CD4-positive, alpha-beta T cell treated with Interleukin-4 for 1 hour (primary cell): Measurements from ENCODE around the gene MAP2.
A peak's percentile ranks its signal among the peaks of the same experiment; 100 is the strongest.

ENCODE experiments used
- DNase-seq, 2 donors: peaks; one replicate each; pipeline ENCODE4 v3.0.0-alpha.2; 2020 to 2022

The MAP2 gene

DNA sequence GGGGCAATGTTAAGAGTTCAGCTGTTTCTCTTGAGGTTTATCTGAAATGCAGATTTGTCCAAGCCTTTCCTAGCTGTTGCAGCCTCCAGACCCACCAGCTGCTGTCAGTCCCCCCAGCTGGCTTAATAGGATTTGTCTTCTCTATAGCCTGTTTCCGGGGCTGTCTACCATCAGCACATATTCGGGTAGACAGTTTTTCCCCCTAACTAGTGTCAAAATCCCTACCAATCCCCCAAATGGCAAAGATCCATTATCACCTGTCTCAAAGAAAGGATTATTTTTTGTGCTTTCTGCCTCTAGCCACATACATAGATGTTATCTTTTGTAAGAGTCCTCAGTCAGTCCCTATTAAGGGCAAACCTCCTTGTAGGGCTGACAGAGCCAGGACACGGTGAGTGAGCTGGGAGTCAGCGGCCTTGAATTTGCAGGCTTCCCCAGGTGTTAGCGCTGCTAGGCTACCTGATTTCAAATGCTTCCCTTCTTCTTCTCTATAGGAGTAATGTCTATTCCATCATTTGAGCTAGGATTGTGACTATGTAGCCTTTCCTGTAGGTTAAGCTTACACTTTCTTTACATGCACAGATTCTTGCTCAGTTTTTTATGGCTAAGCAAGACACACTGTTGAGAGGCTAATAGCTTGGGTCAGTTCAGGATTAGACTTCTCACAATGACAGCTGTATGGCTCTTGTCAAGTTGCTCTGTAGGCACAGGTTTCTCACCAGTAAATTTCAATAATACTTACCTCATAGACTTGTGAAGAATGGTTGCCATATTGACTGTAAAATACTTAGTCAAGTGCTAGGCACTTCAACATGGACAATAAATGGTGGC, 176.7 kb downstream of the MAP2 start:
- no peak for DNase-seq

DNA sequence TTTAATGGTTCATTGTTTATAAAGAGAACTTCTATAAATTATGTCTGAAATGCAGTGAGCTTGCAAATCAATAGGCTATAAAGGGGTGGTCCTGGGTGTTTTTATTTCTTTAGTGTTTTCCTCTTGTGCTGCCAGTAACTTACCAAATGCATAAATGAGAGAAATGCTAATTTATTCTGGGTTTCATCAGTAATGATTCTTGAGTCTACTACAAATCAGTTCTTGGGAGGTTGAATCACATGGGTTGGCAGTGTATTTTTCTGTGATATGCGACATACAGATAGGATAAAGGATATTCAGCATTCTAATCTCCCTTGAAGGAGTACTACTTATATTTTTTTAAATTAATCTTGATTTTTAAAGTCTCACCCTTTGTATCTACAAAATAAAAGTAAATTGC, 177.7 kb downstream of the MAP2 start:
- no peak for DNase-seq

DNA sequence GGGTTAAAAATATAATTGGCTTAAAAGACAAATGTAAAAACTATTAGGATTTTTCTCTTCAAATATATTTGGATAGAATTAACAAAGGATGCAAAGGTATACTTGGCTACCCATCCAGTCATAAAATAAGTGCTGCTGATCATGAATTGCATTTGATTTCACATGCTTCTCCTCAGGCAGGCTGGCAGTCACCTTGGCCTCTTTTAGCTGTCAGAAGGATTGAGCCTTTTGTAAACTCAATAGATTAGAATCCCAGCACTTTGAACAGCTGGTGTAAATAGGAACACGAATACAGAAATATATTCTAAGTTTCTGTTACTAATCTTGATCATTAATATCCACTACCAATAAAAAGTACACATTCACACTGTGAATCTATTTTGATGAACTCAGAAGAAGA, 178.4 kb downstream of the MAP2 start:
- DNase-seq = no peak

DNA sequence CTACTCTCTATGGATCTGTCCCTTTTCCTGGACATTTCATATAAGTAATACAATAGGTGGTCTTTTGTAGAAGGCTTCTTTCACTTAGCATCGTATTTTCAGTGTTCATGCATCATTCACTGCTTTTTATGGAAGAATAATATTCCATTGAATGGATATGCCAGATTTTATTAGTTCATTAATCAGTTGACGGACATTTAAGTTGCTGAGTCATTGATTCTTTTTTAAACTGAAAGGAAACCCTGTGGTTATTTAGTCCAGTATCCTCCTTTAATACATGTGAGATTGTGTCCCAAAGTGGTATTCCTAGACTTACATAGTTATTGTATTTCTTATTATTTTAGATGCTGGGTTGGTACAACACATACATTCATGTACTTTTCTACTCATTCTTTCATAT, 185.7 kb downstream of the MAP2 start:
- no peak for DNase-seq

DNA sequence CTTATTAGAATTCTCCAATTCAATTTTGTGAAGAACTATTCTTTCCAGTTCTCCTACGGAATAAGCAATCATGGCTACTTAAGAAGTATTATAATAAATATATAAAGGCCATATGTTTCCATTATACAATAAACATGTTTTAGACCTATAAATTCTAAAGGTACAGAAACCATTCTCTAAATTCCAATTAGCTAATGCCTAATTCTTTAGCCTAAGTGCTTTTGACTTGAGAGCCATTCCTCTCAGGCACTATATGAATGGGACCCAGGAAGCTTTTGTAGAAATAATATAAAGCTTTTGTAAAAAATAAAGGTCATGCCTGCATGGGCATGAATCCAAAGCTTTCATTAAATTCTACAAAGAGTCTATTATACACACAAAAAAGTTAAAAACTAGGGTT, 186.8 kb downstream of the MAP2 start:
- no peak for DNase-seq

DNA sequence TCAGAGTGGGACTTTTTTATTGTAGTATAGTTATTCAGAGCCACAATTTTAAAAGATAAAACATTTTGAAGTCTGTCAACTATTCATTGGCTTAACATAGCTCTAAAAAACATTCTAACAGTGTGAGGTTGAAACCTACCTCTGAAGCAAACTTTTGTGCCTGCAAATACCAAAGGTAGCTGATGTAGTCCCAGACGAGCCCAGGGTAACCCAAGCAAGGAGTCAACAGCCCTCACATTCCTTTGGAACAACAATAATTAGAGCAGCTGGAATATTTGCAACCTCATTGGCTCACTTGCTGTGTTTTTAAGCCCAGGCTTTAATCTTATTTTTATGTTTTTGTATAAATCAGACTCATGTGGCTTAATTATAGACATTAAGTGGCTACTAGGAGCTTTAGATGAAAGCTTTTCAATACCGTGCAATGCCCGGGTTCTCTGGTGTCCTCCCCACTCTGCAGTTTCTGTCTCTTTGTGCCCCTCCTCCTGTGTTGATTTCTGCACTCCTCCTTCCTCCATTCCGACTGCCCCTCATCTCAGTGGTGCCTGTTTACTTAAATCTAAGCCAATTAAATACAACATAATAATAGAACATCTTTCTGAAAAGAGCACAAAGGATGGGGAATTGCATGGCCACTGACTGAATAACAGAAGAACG, 189.9 kb downstream of the MAP2 start:
- DNase-seq = no peak

DNA sequence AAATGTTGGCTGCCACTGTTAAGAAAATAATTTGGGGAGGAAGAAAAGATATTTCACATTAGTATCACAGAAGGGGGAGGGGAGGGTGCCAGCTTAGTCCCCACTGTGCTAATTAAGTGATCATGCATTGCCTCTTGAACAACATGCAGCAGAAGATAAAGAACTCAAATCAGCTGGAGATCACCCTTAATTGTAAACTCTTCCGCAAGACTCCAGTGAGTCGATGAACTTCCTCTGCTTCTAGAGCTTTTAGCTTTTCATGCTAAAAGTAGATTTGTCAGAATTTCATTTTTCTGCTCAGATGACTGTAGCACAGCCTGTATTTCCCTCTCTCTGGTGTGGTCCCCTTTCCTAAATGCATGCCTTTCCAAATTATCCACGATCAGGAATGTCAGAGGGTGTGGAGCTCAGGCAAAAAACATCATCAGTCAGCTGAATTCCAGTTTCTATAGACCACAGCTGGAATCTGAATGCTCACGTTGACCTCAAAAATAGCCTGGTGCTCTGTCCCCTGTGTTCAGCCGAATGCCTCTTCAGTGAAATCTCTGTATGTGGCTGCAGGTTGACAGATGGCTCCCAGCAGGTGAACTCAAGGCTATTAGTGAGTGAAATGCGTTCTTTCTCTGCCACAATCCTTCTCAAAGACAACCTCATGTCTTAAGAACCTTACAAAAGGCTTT, 191.0 kb downstream of the MAP2 start:
- no peak for DNase-seq

DNA sequence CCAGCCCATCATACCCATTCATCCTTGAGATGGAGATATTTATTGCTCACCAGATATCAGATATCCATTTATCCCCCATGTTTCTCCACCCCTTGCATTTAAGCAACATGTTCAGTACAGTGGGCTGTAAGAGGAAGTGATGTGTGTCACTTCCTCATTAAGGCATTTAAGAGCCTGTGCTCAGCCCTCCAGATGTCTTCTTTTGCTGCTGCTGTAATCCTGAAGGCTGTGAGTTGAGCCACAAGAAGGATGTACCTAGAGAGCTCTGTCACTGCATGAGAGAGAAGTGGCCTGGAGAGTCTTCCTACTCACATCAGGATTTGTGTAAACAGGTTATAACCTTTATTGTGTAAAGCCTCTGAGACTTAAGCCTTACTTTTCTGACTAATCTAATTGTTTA, 195.9 kb downstream of the MAP2 start:
- DNase-seq = peak in 1 of 2 donors; percentile 11

DNA sequence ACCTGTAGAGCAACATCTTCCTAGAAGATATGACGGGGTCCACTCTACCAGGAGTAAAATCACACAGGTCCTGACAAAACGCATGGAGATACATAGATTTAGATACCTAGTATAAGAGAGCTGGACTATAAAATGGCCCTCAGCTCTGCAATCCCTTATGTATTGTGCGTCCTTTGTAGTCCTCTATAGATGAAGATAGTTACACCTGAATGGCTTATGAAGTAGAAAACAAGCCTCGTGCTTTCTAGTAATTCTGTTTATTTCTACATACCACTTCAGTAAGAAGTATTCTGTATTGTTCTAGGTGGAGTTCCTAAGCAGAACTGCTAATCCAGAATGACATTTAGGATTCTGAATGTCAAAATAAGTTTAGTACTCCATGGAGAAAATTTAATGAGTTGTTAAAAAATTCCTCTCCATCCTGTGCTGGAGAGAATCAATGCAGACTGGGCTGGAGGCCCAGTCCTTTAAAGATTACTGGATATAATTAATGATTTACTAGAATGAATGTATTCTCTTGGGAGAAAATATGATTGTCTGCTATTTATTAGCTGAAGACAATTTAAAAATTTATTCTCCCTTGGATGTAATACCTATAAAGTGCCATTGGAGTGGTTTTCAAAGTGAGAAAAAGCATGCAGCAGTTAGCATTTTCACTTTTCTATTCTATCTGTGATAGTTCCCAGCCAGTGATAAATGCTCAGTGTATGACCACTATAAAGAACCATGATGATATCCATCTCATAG, 200.5 kb downstream of the MAP2 start:
- no peak for DNase-seq

DNA sequence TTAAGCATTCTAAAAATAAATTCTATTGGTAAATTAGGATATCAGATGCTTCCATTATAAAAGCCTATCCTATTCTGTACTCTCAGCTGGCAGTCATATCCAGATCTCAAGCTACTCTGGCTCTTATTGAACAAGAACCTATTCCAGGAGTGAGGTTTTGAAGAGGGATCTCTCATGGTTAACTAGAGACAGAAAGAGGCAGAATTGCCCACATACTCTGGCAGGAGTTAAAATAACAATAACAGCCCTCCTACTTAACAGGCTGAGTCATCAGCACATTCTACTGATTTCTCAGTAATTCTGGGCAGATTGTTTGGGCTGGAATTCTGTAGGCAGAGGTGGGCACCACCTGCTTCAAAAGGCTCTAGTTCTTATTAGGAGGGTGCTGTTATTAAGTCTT, 205.8 kb downstream of the MAP2 start:
- no peak for DNase-seq

DNA sequence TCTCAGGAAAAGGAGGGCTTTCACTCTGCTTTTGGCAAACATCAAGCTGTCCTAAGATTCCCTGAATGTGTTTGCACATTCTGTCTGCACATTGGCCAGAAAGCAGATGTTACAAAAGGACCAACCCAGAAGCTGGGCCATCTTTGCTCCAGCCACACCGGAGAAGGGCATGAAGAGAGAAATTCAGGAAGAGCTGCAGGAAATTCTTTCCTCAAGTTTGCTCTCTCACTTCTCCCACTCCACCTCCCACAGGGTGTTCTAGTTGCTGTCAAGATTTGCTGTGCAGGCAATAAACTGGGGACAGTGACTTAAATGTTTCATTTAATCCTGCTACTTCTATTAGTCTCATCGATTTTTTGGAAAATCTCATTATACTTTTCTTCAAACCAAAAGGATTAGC, 210.1 kb downstream of the MAP2 start:
- DNase-seq = no peak

DNA sequence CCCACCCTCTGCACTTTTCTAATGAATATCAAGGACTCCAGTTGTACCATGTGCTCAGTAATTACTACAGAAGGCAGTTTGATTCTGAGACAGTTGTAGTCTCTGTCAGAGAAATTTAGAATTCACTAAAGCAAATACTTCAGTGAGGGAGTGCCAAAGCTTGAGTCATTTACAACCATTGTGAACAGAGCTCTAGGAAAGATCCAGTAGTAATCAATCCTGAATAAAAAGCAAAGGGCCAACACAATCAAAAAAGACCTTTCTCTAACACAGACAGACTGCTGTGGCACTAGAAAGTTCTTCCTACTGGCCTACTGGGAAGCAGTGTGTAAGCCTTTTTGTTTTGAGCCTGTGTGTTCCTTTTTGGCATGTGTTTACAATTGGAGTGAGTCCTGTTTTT, 212.2 kb downstream of the MAP2 start:
- no peak for DNase-seq

DNA sequence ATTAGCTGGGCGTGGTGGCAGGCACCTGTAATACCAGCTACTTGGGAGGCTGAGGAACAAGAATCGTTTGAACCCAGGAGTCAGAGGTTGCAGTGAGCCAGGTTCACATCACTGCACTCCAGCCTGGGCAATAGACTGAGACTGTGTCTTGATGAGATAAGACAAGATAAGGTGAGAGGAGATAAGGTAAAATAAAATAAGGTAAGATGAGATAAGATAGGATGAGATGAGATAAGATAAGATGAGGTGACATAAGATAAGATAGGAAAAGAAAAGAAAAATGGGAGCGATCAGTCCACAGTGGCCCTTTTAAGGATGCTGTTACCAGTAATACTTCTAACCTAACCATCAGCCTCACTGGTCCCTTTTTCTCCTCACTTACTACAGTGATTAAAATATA, 213.4 kb downstream of the MAP2 start:
- no peak for DNase-seq

DNA sequence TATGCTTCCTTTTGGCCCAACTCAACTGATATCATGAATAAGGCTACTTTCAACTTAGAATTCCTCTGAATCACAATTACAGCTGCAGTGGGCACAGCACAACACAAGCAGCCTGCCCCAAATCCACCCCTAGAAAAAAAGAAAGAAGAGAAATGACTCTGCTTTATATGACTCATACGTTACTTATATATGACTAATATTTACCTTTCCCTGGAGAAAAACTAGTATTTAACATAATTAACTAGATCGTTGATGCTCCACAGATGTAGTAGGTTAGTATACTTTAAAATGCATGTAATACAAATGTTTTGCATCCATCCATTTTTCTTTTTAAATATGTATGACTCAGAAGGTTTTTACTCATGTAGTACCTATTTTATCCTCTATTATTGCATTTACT, 214.5 kb downstream of the MAP2 start:
- no peak for DNase-seq

DNA sequence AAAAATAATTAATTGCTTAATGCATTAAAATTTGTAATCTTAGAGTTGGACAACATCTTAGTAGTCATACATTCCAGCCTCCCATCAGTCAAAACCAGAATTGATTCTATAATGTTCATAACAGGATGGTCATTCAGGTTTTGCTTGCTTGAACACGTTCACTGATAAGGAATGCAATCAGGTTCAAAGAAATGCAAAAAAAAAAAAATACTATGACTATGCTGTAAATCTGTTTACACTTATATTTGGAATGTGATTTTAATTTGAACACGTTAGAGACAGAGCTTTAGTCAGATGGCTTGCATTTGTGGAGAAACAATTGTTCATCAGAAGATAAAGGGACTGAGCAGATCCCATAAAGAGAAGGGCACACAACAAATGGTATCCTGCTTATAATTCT, 216.5 kb downstream of the MAP2 start:
- no peak for DNase-seq

DNA sequence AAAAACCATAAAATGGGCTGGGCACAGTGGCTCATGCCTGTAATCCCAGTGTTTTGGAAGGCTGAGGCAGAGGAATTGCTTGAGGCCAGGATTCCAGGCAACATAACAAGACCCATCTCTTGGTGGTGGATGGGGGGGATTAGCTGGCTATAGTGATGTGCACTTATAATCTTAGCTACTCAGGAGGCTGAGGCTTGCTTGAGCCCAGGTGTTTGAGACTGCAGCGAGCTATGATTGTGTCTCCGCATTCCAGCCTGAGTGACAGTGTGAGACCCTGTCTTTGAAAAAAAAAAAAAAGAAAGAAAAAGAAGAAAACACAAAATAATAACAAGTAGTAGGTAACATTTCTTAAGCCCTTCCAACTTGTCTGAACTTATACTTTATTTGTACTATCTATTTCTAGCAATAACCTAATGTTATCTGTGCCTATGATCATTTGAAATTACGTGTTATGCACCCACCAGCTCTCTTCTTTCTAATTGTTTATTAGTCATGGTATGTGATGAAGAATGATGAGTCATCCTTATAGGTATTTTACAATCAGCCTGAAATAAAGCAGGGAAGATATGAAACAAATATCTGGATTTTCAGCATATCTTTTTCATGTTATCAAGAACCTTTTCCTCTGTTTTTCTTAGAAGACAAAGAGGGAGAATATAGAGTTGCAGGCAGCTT, 218.4 kb downstream of the MAP2 start:
- DNase-seq = no peak

DNA sequence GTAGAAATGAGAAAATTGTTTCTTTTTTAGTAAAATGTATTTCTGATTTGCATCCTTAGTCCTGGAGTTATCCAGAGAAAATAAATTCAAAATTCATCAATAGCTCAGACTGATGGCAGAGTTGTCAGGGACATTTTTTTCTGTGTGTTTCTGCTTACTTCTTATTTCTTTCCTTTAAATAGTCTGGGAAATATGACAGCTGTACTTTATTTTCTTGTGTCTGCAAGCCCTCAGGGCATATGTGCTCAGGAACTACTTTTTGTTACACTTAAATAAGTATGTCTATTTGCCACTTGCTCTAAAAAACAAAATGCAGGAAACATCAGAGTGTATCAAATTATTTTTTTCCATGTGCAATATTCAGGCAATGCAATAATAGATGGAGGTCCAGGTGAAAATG, 221.0 kb downstream of the MAP2 start:
- no peak for DNase-seq

DNA sequence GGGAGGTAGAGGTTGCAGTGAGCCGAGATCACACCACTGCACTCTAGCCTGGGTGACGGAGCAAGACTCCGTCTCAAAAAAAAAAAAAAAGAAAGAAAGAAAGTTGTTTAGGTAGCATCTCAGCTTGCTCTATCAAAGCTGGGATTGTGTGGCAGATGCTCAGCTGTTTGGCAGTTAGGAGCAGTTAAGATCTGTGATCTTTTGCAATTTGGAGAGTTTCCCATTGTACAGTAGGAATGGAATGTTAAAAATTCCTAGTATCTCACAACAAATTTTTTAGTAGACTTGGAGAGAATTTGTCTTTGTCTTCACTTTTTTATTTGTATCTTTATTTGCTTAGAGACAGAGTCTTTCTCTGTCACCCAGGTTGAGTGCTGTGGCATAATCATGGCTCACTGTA, 224.9 kb downstream of the MAP2 start:
- DNase-seq = no peak

DNA sequence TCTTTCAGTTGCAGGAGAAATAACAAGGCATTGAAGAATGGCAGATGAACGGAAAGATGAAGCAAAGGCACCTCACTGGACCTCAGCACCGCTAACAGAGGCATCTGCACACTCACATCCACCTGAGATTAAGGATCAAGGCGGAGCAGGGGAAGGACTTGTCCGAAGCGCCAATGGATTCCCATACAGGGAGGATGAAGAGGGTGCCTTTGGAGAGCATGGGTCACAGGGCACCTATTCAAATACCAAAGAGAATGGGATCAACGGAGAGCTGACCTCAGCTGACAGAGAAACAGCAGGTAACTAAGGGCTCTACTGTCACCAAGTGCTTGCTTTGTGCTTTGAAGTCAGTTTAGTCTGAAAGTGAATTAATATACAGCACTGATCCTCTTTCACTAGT, 229.3 kb downstream of the MAP2 start:
- DNase-seq = no peak

DNA sequence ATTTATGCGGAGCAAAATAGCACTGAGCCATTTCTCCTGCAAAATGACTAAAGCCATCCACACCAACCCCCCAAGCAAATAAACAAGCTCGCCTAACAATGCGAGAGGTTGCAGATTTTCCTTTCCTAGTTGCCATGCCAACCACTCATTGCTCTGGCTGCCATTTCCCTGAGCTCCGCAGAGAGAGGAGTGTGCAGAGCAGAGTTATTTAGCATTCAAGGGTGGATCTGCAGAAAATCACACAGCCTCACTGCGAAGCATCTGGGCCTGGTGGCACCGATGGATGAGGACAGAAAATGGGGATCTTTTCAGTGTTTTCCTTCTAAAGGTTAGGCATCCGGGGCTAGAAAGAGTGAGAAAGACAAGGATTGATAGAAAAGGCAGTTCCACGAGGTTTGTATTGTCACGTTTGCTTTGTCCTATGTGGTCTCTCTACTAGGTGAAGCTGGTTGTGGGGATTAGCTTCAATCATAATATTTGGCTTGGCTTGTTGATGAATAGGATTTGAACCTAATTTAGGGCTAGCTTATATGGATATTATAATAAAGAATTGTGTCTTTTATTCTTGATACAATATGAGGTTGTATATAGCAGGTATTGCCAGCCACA, 237.5 kb downstream of the MAP2 start:
- no peak for DNase-seq

DNA sequence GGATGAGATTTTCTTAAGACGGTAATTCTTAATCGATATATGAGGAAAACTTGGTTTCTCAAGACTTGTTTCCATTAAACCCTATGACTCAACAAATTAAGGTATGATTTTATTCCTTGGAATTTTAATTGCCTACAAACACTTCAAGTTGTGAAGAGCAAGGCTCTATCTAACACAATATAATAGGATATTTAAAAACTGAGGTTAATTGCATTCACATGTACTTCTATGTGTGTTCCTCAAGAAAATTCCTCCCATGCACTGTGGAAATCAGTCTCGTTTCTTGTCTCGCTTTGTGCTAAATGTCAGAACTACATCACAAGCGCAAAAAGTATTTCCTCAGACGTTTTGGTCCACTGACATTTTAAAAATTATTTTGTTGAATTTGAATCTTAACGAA, 238.2 kb downstream of the MAP2 start:
- no peak for DNase-seq

DNA sequence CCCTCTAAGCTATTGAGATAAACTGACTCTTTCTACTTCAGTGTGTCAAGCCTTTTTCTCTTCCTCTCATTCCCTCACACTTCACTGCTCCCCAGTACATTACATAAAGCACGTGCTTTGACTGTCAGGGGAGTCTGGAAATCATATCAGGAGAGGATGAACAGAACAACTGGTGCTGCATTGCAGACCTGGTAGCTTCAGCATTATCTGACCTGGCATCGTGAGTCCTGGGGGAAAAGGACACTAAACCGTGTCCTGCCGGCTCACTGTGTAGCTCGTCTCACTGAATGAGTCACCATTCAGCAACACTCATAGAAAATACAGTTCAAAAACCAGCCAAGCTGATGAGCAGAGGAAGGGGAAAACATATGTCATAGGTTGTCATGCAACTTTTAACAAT, 239.3 kb downstream of the MAP2 start:
- no peak for DNase-seq
